Hindlimb muscle (tissue), 1 donor: ENCODE data around the gene CXXC1. TPM values are rescaled to one million over a fixed set of nuclear protein-coding genes. Genes with fewer than 3 reads are reported as not detected.
A peak's percentile ranks its signal among the peaks of the same experiment; 100 is the strongest.
"Not testable (repeated sequence)": the region's sequence is repeated elsewhere in the genome, so short reads cannot be mapped to it uniquely, and the experiment has no call there.

Source experiments
- DNase-seq: peaks from one replicate; pipeline ENCODE4 v3.0.0-alpha.2; 2013
- polyA plus RNA-seq: library from polyadenylated mRNA; unstranded; fragments of 120-200 nt; gene quantifications from one replicate; pipeline ENCODE4 v1.2.1, GENCODE V29; 2013; ENCODE audit not compliant: insufficient read length

Gene CXXC1
- 38.0 TPM for polyA plus RNA-seq

- peak; percentile 100 for DNase-seq
Measured at GRCh38 chr18:50287441-50288347, at the start of gene CXXC1. Gene CXXC1 (minus strand): TSS chr18:50287692. CDS start chr18:50287589, 103 bp downstream.

- no peak for DNase-seq
Measured at GRCh38 chr18:50334546-50335152, 47.2 kb upstream of the CXXC1 start.

- DNase-seq = no peak
Measured at GRCh38 chr18:50331691-50332090, 44.2 kb upstream of the CXXC1 start.

GRCh38 chr18:50330176-50330575 lies 42.7 kb upstream of the CXXC1 start:
- DNase-seq = no peak

GRCh38 chr18:50327983-50328382 lies 40.5 kb upstream of the CXXC1 start:
- no peak for DNase-seq

GRCh38 chr18:50320719-50321118 lies 33.2 kb upstream of the CXXC1 start:
- DNase-seq = no peak

GRCh38 chr18:50315100-50315871 lies 27.8 kb upstream of the CXXC1 start:
- no peak for DNase-seq

- DNase-seq = no peak
Measured at GRCh38 chr18:50313873-50314460, 26.5 kb upstream of the CXXC1 start.

- DNase-seq = no peak
Measured at GRCh38 chr18:50313031-50313607, 25.6 kb upstream of the CXXC1 start.

GRCh38 chr18:50312296-50313030 lies 25.0 kb upstream of the CXXC1 start:
- DNase-seq = no peak

GRCh38 chr18:50311650-50312049 lies 24.2 kb upstream of the CXXC1 start:
- DNase-seq = no peak

- no peak for DNase-seq
Measured at GRCh38 chr18:50310080-50310479, 22.6 kb upstream of the CXXC1 start.

- DNase-seq = not testable (repeated sequence)
Measured at GRCh38 chr18:50308851-50309250, 21.4 kb upstream of the CXXC1 start.

GRCh38 chr18:50307738-50308470 lies 20.4 kb upstream of the CXXC1 start:
- peak; percentile 79 for DNase-seq

- no peak for DNase-seq
Measured at GRCh38 chr18:50307400-50307737, 19.9 kb upstream of the CXXC1 start.

GRCh38 chr18:50306944-50307343 lies 19.5 kb upstream of the CXXC1 start:
- no peak for DNase-seq

GRCh38 chr18:50301074-50301473 lies 13.6 kb upstream of the CXXC1 start:
- no peak for DNase-seq

GRCh38 chr18:50299626-50300388 lies 12.3 kb upstream of the CXXC1 start:
- DNase-seq = no peak

GRCh38 chr18:50298443-50299284 lies 11.2 kb upstream of the CXXC1 start:
- no peak for DNase-seq
